Measurements from ENCODE around the gene CDC37. TPM values are rescaled to one million over a fixed set of nuclear protein-coding genes. Genes with fewer than 3 reads are reported as not detected.

CDC37 gene
- polyA plus RNA-seq, 1 donor (not counting 4 experiments of a cell fraction or from before 2014, with no cell fraction given) = 376 TPM

GRCh38 chr19:10450191-10450852, 47.0 kb upstream of the CDC37 start:
- no peaks in the 10 kb centered on the region for H3K36me3 ChIP-seq (ENCODE audit: control insufficient read depth in 2 of 2, extremely low read depth in 1 of 2, insufficient read depth in 2 of 2, low read length in 2 of 2)
- FAIRE-seq = no peak
- H3K27me3 ChIP-seq (ENCODE audit: control insufficient read depth, extremely low read depth, insufficient read depth, low read length) = no peaks in the 10 kb centered on the region
- H3K4me1 ChIP-seq (ENCODE audit: control insufficient read depth, extremely low read depth, insufficient read depth, low read length) = no peaks in the 10 kb centered on the region
- H3K9me1 ChIP-seq (ENCODE audit: control insufficient read depth, extremely low read depth, insufficient read depth, low read length) = no peaks in the 10 kb centered on the region
- no peaks in the 10 kb centered on the region for H3K9me3 ChIP-seq (ENCODE audit: control insufficient read depth, low read depth, low read length)
- no peak overlapping the region for H3K4me3 ChIP-seq (ENCODE audit: control insufficient read depth in 2 of 3, extremely low read depth in 1 of 3, insufficient read depth in 2 of 3, low read depth in 1 of 3, low read length in 3 of 3)
- dilution Hi-C loops (cut with MboI; ENCODE audit: extremely low pct_ligation_motif_present, low sequenced_read_pairs) = no loop called here
- H3K27ac ChIP-seq (ENCODE audit: control insufficient read depth, insufficient read depth, low read length) = no peak overlapping the region
- H3K79me2 ChIP-seq (ENCODE audit: control insufficient read depth, insufficient read depth, low read length) = no peaks in the 10 kb centered on the region
- no peak for DNase-seq (ENCODE audit: low read depth, low spot score)
- no peaks in the 10 kb centered on the region for H4K20me1 ChIP-seq (ENCODE audit: control insufficient read depth, extremely low read depth, insufficient read depth, low read length)
- no peak overlapping the region for H3K4me2 ChIP-seq (ENCODE audit: control insufficient read depth, extremely low read depth, insufficient read depth, low read depth, low read length)
- no peak overlapping the region for H2AFZ ChIP-seq (ENCODE audit: control insufficient read depth, low read length)
- no peak overlapping the region for H3K9ac ChIP-seq (ENCODE audit: control insufficient read depth, extremely low read depth, insufficient read depth, low read length)
- TF ChIP-seq EZH2 (IDR thresholded peaks at IDR 0.05; ENCODE audit: low read length) = no peak
- no peak for TF ChIP-seq CTCF (optimal IDR thresholded peaks at IDR 0.05 in 1 of 3, IDR thresholded peaks at IDR 0.05 in 1 of 3, conservative IDR thresholded peaks at IDR 0.05 in 1 of 3; ENCODE audit: extremely low read depth in 1 of 3, insufficient read depth in 2 of 3, low read length in 3 of 3)

GRCh38 chr19:10449037-10449436, 45.7 kb upstream of the CDC37 start:
- Histone ChIP-seq H3K9ac (ENCODE audit: control insufficient read depth, extremely low read depth, insufficient read depth, low read length) (no peak overlapping the region), H3K9me1 (ENCODE audit: control insufficient read depth, extremely low read depth, insufficient read depth, low read length) (no peaks in the 10 kb centered on the region), H3K4me3 (ENCODE audit: control insufficient read depth in 2 of 3, extremely low read depth in 1 of 3, insufficient read depth in 2 of 3, low read depth in 1 of 3, low read length in 3 of 3) (no peak overlapping the region), H3K4me1 (ENCODE audit: control insufficient read depth, extremely low read depth, insufficient read depth, low read length) (no peaks in the 10 kb centered on the region), H3K9me3 (ENCODE audit: control insufficient read depth, low read depth, low read length) (no peaks in the 10 kb centered on the region), H3K79me2 (ENCODE audit: control insufficient read depth, insufficient read depth, low read length) (no peaks in the 10 kb centered on the region), H3K36me3 (ENCODE audit: control insufficient read depth in 2 of 2, extremely low read depth in 1 of 2, insufficient read depth in 2 of 2, low read length in 2 of 2) (no peaks in the 10 kb centered on the region), H3K4me2 (ENCODE audit: control insufficient read depth, extremely low read depth, insufficient read depth, low read depth, low read length) (no peak overlapping the region), H2AFZ (ENCODE audit: control insufficient read depth, low read length) (no peak overlapping the region), H3K27me3 (ENCODE audit: control insufficient read depth, extremely low read depth, insufficient read depth, low read length) (no peaks in the 10 kb centered on the region), H4K20me1 (ENCODE audit: control insufficient read depth, extremely low read depth, insufficient read depth, low read length) (no peaks in the 10 kb centered on the region), H3K27ac (ENCODE audit: control insufficient read depth, insufficient read depth, low read length) (no peak overlapping the region)
- FAIRE-seq (no peak), DNase-seq (ENCODE audit: low read depth, low spot score) (no peak)
- TF ChIP-seq CTCF (optimal IDR thresholded peaks at IDR 0.05 in 1 of 3, IDR thresholded peaks at IDR 0.05 in 1 of 3, conservative IDR thresholded peaks at IDR 0.05 in 1 of 3; ENCODE audit: extremely low read depth in 1 of 3, insufficient read depth in 2 of 3, low read length in 3 of 3) (no peak), EZH2 (IDR thresholded peaks at IDR 0.05; ENCODE audit: low read length) (no peak)
- dilution Hi-C loops (cut with MboI; ENCODE audit: extremely low pct_ligation_motif_present, low sequenced_read_pairs) = no loop called here
